ENCODE measurements around the gene RPS24.
A peak's percentile ranks its signal among the peaks of the same experiment; 100 is the strongest.
"Not testable (repeated sequence)": the region's sequence is repeated elsewhere in the genome, so short reads cannot be mapped to it uniquely, and the experiment has no call there.

The RPS24 gene

DNA sequence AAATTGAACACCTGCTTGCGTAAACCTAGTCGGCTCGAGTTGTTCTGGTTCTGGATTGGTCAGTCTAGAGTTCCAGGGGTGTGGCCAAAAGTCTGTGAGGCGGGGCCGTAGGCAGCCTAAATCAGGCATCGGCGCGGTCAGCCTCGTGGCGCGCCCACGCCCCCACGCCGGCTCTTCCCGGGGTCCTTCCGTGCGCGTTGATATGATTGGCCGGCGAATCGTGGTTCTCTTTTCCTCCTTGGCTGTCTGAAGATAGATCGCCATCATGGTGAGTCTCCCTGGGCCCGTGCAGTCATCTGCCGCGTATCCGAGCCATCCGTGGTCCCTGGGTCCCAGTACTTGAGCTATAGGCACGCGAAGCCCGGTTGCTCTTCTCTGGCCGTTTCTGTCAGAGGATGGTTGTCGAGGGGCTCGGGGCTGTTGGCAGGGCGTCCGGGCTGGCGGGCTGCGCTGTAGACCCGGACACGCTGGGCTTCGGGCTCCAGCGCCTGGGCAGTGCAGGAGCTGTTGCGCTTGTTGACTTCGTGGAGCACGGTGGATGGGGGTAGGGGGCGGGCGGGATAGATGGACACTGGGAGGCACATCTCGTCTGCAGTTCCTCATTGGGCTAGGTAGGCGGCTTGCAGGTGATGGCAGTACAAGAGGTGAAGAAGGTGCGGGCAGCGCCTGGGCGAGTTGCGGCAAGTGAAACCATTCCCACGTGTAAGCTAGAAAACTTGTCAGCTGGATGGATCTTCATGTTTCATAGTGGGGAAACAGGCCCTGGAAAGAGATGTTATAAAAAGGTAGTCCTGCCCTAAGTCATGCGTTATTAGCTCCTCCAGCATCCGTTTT is at the start of gene RPS24:
TSS of gene RPS24 (plus strand) at position 227 of the 834 bp plus-strand sequence. CDS start at position 266, 39 bp downstream.
- peak; percentile 87 for DNase-seq (ENCODE audit: low read depth)

DNA sequence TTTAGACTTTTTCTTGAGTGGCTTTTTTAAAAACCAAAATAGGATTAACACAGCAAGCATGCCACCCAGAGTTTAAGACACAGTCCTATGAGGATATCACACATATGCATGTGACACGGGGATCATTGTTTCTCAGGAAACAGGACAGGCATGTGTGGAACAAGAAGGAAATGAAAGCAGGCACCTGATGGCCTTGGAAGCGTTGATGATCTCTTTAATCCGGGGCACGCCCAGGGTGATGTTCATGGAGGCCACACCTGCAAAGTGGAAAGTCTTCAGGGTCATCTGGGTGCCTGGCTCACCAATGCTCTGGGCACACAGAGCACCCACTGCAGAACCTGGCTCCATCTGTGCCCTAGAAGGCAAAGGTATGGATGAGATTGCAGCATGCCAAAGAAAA is 48.7 kb upstream of the RPS24 start:
- DNase-seq (ENCODE audit: low read depth): no peak

DNA sequence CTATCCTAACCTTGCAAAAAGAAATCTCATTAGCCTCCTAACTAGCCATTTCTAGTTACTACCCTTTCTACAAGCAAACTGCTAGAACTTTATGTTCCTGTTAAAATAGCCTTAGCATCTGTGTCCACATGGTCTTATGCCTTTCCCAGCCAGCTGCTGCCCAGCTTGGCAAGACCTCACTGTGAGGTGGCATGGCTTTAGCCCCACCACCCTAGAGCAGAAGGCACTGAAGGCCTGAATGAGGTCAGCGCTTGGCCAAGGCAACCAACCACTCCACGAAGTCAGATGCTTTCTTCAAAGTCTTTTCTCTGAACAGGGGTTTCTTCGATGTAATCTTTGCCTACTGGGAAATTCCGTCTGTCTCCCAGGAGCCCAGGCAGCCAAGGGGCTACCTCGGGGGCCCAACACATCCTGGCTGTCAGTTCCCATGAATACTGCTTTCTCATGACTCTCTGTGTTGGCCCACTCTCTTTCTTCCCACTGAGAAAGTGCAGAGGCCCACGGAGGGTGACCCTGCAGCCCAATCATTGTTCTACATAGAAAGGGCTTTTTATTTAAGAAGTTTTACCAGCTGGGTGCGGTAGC is 45.9 kb upstream of the RPS24 start:
- DNase-seq (ENCODE audit: low read depth): no peak

DNA sequence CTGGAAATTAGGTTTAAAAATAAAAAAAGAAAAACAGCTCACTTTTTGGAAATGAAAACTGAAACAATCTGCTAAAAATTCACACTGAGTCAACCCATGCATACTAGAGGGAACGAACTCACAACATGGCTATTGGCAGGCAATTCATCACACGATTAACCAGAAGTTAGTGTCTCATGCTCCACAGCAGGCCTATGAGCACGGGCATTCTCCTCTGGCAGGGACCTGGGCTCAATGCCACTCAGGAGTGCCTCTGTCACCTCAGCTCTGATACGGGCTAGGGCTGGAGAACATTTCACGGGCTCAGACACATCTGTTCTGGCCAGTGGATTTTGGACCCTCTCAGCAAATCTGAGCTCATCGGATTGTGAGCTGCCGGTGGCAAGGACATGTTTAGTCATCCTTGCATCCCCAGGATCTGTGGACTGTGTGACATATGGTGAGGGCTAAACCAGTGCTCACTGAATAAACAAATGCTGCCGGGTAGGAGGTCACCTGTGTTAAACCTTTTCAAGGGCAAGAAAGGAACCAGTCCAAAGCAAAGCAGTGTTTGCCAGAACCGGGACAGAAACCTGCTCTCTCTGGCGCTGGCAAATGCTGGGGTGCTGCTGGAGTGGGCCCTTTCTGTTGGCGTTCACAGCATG is 44.5 kb upstream of the RPS24 start:
- no peak for DNase-seq (ENCODE audit: low read depth)

DNA sequence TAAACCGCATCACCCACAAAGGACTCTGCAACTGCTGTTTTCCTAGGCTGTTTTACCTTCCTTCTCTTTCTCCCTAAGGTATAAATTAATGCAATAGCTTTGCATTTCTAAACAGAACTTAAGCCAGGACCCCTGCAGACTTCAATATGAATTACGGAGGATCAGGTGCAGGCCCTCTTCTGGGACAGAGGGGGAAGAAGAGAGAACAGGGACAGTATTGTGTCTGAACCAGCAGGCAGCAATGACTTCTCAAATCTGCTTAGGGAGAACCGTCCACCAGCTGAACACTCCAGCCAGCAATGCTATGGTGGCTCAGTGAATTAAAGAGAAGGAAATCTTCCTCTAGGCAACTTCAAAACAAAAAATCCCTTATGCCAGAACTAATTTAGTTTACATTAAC is 40.0 kb upstream of the RPS24 start:
- DNase-seq (ENCODE audit: low read depth): no peak

DNA sequence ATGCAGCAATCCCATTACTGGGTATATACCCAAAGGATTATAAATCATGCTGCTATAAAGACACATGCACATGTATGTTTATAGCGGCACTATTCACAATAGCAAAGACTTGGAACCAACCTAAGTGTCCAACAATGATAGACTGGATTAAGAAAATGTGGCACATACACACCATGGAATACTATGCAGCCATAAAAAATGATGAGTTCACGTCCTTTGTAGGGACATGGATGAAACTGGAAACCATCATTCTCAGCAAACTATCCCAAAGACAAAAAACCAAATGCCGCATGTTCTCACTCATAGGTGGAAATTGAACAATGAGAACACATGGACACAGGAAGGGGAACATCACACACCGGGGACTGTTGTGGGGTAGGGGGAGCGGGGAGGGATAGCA is 34.9 kb upstream of the RPS24 start:
- not testable (repeated sequence) for DNase-seq (ENCODE audit: low read depth)

DNA sequence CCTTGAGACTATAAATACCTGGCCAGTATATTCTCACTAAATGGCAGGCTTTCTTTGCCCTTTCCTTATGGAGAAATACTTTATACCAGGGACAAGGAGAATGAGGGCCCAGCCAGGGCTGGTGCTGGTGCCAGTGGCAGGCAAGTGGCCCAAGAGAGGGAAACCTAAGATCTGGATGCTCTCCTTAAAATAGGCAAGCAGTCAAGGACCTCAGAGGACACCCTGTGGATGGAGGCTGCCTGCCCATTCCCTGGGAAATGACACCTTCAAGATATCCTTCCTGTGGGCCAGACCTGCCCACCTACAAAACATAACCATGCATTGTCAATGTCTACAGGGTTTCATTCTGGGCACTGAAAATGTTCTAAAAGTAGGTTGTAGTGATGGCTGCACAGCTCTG is 33.5 kb upstream of the RPS24 start:
- DNase-seq (ENCODE audit: low read depth): no peak

DNA sequence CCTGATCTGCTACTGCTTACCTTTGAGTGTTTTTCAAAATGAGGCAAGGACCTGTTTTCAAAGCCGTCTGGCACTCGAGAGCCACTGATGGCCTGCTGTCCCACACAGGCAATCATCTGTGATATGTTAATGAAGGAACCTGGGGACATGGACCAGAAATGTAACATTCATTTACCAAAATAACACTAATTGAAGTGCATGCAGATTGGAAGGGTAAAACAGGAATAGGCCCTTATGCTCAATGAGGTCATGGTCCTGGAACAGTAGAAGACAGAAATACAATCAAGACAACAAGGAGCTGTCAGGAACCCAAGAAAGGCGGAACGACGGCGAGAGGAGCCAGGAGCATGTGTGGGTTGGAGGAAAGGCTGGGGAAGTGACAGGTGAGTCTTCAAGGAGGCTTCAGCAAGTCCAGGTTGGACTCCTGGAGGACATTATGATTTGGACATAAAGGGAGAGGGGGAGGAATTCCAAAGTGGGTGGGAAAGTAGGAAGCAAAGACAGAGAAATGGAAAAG is 32.6 kb upstream of the RPS24 start:
- DNase-seq (ENCODE audit: low read depth): no peak

DNA sequence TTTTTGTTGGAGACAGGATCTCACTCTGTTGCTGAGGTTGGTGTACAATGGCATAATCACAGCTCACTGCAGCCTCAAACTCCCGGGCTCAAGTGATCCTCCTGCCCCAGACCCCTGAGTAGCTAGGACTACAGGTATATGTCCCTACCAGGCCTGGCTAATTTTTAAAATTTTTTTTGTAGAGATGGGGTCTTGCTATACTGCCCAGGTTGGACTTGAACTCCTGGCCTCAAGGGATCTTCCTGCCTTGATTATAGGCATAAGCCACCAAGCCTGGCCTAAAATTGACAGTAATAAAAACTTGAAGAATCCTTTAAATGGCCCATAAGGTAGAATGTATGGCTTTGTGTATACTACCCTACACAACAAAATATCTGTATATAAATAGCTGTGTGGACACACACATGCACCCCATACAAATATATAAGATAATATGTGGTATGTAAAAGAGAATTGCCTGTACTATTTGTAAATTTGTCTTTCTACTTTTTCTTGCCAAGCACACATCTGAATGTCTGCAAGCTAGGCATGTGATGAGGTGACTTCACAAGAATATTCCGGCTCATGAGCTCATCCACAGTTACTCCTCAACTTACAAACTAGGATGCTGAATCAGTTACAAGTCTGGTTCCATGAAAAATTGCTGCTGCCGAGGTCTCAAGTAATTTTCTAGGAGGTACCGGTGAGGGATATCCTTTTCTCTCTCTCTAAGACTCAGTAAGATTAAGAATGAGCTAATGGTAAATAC is 30.9 kb upstream of the RPS24 start:
- no peak for DNase-seq (ENCODE audit: low read depth)

DNA sequence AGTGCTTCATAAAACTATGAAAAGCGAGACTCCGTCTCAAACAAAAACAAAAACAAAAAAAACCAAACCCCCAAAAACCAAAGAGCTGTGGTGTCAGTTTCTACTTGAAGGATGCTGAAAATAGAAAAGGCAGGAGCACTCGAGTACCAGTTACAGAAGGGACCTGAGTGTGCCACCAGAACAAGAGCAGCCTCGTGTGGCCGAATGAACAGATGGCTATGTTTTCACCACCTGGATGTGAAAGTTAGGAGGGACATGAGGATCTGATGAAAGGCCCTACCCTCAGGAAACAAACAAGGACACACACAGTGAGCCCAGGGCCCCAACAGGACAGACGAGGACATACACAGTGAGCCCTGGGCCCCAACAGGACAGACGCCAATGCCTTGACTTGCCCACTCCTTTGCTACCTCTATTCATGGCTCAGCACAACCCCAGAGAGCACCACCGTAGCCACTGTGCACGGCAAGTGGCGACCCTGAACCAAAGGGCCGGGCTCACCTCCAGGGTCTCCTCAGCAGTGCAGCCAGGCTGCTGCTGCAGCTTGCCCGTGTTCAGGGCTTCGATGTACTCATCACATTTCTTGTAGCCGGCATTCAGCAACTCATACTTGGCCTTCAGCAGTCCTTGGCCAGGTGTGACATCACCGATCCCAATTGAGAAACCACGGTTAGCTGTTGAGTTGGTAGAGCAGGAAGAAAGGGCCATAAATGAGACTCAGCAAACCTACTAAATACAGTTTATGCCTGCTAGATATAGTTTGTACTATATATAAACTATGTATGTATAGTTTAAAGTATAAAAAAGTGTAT is 29.2 kb upstream of the RPS24 start:
- no peak for DNase-seq (ENCODE audit: low read depth)

DNA sequence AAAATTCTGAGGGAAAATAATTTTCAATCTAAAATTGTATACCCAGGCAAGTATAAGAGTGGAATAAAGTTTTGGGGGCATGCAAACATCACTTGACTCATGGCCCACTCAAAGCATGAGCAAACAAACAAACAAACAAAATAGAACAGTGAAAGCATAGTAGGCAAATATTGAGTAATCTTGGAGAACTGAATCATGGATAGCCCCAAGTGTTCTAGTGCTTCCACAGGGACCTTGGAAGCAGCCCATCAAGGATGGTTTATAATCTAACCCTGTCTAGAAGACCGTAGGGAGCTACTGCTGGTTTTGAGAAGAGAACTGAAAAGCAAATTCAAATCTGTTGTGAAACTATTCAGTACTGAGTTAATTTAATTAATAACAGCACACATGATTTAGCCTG is 26.5 kb upstream of the RPS24 start:
- DNase-seq (ENCODE audit: low read depth): no peak

DNA sequence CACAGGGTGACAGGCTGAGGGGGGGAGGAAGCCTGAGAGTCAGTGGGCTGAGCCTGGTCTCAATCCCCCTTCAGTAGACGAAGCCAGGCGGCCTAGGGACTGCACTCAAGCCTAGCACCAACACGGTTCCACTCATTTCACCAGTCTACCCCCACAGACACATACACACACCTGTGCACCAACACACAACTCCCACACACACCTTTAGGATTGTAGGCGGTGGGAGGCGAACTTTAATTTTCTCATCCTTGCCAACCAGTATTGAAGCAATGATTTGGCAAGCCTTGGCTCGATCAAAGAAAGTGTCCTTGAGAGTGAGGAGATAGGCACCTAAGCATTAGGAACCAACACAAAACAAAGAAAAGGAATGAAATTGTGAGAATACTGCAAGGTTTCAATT is 24.0 kb upstream of the RPS24 start:
- DNase-seq (ENCODE audit: low read depth): no peak

DNA sequence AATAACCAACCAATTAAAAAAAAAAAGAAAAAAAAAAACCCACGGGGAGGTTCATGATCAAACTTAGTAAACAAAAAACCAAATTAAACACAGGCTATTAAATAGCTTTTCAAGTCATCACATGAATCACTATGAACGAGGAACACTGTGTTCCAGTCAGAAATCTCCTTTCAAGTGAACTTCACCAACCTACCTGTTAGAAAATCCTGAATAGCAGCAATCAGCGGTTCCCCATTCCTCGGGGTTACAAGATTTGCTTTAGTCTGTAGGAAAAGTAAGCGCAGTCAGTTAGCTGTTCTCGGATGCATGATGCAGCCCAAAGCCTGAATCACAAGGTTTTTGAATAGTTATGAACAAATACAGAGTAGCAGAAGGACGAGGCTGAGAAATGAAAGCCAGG is 23.4 kb upstream of the RPS24 start:
- no peak for DNase-seq (ENCODE audit: low read depth)

DNA sequence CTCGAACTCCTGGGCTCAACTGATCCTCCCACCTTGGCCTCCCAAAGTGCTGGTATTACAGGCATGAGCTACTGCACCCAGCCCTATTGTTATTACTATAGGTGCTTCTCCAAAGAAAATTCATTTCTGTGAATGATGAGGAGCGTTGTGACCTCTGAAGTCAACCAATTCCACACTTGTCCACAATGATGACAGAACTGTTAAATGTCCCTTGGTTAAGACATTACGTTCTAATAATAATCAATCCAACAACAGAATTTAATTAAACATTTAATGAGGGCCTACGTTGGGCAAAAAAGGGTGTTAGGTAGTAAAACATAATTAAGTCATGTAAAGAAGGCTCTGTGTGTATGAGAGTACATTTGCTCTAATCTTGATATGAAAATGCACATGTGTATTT is 22.6 kb upstream of the RPS24 start:
- DNase-seq (ENCODE audit: low read depth): no peak

DNA sequence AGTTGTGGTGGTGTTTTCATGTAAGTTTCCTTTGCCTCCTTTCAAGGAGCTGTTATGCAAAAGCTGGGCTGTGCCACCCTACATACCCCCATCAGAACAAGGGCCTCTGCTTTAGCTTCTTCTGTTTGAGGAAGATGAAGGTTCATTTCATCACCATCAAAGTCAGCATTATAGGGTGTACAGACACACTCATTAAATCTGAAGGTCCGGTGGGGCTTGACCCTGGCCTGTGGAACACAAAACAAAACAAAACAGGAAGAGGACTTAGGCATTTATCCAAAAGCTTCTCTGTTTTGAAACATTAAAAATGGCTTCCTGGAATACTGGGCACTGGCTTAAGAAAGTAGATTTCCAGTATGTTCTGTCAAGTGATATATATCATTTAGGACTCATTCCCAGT is 20.1 kb upstream of the RPS24 start:
- DNase-seq (ENCODE audit: low read depth): no peak

DNA sequence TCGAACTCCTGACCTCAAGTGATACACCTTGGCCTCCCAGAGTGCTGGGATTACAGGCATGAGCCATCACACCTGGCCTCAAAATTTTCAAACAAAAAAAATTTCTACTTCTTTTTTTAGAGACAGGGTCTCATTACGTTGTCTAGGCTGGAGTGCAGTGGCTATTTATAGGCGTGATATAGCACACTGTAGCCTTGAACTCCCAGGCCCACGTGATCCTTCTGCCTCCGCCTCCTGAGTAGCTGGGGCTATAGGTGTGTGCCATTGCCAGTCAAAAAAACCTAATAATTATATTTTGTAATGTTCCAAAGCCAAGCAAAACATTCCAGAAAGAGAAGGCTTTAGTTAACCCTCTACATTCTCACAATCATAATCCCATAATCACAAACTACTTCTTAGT is 18.1 kb upstream of the RPS24 start:
- DNase-seq (ENCODE audit: low read depth): no peak

DNA sequence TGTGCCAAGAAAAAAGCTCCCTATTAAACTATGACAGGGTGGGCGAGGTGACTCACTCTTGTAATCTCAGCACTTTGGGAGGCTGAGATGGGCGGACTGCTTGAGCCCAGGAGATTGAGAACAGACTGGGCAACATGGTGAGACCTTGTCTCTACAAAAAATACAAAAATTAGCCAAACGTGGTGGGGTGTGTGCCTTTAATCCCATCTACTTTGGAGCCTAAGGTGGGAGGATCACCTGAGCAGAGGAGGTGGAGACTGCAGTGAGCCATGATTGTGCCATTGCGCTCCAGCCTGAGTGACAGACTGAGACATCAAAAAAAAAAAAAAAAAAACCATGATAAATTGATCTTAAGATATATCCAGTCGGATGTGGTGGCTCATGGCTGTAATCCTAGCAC is 15.8 kb upstream of the RPS24 start:
- no peak for DNase-seq (ENCODE audit: low read depth)

DNA sequence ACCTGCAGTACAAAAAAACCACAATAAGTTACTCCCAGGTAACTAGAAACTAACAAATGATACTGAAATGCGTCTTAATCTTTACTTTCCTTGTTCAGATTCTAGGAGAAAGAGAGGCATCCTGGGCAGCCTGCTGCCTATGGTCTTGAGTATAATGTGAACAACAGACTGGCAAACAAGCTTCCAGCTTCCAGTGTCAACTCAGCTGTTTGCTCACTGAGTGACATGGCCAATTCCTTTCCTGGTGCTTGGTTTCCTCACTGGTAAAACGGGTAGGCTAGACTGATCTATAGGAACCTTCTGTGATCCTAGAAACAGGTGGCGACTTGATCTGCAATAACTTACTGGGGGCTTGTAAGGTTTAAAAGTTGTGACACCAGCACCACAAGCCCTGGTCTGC is 14.4 kb upstream of the RPS24 start:
- no peak for DNase-seq (ENCODE audit: low read depth)

DNA sequence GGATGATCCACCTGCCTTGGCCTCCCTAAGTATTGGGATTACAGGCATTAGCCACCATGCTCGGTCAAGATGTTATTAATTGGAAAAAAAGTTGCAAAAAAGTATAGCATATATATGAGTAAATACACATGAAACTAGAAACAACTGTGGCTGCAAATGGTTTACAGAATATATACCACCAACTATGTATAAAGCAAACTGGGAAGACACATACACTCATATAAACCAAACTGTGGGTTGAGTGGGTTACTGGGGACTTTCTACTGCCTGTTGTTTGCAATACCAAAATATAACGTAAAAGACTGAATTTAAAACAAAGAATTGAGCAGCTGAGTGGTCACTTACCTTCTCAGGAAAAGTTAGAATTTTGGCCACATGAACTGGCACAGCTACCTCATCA is 12.5 kb upstream of the RPS24 start:
- no peak for DNase-seq (ENCODE audit: low read depth)

DNA sequence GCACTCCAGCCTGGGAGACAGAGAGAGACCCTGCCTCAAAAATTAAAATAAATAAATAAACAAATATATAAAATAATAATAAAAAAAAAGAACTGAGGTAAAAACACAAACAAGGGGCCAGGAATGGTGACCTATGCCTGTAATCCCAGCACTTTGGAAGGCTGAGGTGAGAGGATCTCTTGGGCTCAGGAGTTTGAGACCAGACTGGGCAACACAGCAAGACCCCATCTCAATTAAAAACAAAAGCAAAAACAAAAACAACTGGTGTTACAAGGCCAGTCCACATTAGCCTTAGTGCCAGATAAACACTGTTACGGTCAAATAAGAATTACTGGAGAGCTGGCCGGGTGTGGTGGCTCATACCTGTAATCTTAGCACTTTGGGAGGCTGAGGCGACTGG is 9.9 kb upstream of the RPS24 start:
- no peak for DNase-seq (ENCODE audit: low read depth)

DNA sequence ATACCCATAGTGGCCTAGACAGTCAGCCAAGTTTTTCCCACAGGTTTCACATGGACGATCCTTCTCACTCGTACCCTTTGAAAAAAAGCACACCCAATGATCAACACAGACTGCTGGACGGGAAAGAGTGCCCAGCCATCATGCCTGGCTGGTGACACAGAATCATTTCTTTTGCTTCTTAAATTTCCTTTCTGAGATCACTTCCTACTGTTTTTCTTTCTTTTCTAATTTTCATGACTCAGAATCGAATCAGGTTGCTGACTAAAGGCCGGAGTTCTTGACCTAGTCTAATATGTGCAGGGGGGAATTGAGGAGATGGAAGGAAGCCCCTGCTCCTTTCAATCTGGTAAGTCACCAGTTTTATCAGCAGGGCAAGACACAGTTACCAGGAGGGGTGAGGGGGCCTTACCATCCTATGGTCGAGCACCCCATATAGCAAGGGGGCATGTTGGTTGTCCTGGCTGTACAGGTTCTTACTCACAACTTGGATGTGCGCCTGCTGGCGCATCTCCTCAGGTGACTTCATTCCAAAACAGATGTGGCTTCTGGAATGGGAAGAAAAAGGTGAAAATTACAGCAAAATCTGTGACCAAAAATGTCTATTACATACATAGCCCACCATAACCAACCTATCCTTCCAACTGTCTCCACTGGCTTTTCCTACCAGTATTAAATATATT is 7.8 kb upstream of the RPS24 start:
- DNase-seq (ENCODE audit: low read depth): no peak

Data from stimulated activated CD8-positive, alpha-beta memory T cell treated with anti-CD3 and anti-CD28 coated beads, Interleukin-12 subunit alpha, Interleukin-12 subunit beta, amount 100 ng/mL, for 4 hours (primary cell).